Measurements from ENCODE around the gene CBFA2T2. TPM values are rescaled to one million over a fixed set of nuclear protein-coding genes. Genes with fewer than 3 reads are reported as not detected.

Gene CBFA2T2
- polyA plus RNA-seq, 3 donors: 1.7 to 9.7 (median 4.9) TPM

DNA sequence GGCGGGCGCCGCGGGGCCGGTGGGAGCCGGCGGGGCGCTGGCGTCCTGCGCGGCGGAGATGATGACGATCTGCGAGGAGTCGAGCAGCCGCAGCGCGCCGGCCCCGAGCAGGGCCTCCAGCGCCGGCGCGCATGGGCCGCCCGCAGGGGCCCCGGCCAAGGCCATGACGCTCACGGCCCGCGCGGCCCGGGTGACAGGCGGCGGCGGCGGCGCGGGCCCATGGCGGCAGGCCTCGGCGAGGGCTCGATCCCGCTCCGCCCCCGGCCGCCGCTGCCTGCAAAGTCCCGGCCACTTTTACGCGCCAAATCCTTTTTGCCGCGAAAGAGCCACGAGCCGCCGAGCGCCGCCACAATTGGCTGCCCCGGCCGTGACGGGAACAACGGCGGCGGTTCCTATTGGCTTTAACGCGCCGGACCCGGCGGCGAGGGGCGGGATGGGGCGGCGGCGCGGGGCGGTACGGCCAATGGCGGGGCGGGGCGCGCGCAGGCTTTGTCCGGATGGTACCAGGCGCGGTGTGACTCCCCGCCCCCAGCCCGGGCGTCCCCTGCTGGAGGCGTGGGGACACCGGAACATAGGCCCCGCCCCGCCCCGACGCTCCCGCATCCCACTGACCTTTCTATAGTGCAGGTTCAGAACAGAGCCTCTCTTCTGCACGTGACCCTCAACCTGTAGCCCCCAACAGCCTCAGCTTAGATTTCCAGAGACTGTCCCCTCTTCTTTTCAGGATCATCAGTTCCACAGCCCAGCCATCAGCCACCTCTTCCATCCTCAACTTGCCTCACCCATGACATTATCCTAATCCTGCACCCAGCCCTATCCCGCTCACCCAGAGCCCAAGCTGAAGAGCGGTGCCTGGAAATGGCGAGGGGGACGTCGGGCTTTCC is 196.4 kb downstream of the CBFA2T2 start, which contains the start of gene E2F1:
E2F1 (minus strand) TSS at position 286 of the 884 bp plus-strand sequence; CDS start at position 165, 121 bp downstream.
- H3K4me2 ChIP-seq (replicated peaks; ENCODE audit: extremely low read depth, low read length, poor library complexity, severe bottlenecking): peak within 1 kb of the TSS; percentile 75
- TF ChIP-seq, protein P1, sequence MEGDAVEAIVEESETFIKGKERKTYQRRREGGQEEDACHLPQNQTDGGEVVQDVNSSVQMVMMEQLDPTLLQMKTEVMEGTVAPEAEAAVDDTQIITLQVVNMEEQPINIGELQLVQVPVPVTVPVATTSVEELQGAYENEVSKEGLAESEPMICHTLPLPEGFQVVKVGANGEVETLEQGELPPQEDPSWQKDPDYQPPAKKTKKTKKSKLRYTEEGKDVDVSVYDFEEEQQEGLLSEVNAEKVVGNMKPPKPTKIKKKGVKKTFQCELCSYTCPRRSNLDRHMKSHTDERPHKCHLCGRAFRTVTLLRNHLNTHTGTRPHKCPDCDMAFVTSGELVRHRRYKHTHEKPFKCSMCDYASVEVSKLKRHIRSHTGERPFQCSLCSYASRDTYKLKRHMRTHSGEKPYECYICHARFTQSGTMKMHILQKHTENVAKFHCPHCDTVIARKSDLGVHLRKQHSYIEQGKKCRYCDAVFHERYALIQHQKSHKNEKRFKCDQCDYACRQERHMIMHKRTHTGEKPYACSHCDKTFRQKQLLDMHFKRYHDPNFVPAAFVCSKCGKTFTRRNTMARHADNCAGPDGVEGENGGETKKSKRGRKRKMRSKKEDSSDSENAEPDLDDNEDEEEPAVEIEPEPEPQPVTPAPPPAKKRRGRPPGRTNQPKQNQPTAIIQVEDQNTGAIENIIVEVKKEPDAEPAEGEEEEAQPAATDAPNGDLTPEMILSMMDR (IDR thresholded peaks at IDR 0.05): peak; percentile 26
- intact Hi-C loops (cut with micrococcal nuclease): loop anchor here (1.0 to 10.0 kb wide), 3 partner anchors 19 to 48 kb away; partner anchors contain the start of genes PXMP4 (in 1 of the 2) and ZNF341 (in 1 of the 2)
- 2% methylated on average over 101 of the region's 101 CpGs for WGBS (ENCODE audit: insufficient coverage)
- H3K9ac ChIP-seq (ENCODE audit: insufficient read depth, low read length, poor library complexity, severe bottlenecking): no peak within 1 kb of the TSS
- Mint-ChIP-seq H3K27ac (peak within 1 kb of the TSS; percentile 73 to 92 (median 86)), H3K4me1 (peaks cover 51% of the 10 kb centered on the region), H3K4me3 (peak within 1 kb of the TSS; percentile 79 to 94), H3K9me3 (no peaks in the 10 kb centered on the region), H3K27me3 (ENCODE audit: low read depth in 3 of 3) (peaks cover 0 to 2% (median 0%) of the 10 kb centered on the region in 3 donors), H3K36me3 (peaks cover 0 to 2% of the 10 kb centered on the region in 2 donors)
- no peaks in the 10 kb centered on the region for H3K27me3 ChIP-seq (ENCODE audit: control insufficient read depth in 2 of 2, insufficient read depth in 2 of 2, low read length in 2 of 2)
- H3K79me2 ChIP-seq (ENCODE audit: insufficient read depth, low read length): peaks cover 39% of the 10 kb centered on the region
- H3K27ac ChIP-seq (ENCODE audit: low read depth in 1 of 2, low read length in 2 of 2): peak within 1 kb of the TSS in 1 of 2 donors; percentile 52
- H3K4me3 ChIP-seq (replicated peaks in 1 of 3; ENCODE audit: low read depth in 2 of 3, low read length in 3 of 3): peak within 1 kb of the TSS; percentile 10 to 72 (median 32)
- no peaks in the 10 kb centered on the region for H3K9me3 ChIP-seq (replicated peaks in 1 of 2; ENCODE audit: control insufficient read depth in 1 of 2, insufficient read depth in 1 of 2, low read length in 2 of 2)
- peak; percentile 86 to 93 (median 89) for DNase-seq
- no peaks in the 10 kb centered on the region for H4K20me1 ChIP-seq (ENCODE audit: insufficient read depth, low read length)
- H3K36me3 ChIP-seq (replicated peaks in 1 of 2; ENCODE audit: control insufficient read depth in 1 of 2, insufficient read depth in 2 of 2, low read length in 2 of 2): no peaks in the 10 kb centered on the region
- H3K4me1 ChIP-seq (ENCODE audit: control insufficient read depth in 1 of 2, insufficient read depth in 2 of 2, low read length in 2 of 2): peaks cover 30 to 50% of the 10 kb centered on the region in 2 donors
- H2AFZ ChIP-seq (ENCODE audit: insufficient read depth, low read depth, low read length, poor library complexity, severe bottlenecking): peak within 1 kb of the TSS; percentile 77

DNA sequence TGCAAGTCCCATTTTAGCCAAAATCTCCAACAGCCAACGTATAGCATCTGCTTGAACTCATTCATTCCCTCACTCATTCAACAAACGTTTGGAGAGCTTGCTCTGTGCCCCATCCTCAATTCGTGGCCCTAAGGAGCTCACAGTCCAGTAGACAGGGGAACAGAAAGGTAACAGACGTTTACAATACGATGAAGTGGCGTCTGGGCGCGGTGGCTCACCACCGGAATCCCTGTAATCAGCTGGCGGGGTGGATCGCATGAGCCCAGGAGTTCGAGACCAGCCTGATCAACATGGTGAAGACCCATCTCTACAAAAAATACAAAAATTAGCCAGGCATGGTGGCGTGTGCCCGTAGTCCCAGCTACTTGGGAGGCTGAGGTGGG is 197.1 kb downstream of the CBFA2T2 start:
- intact Hi-C loops (cut with micrococcal nuclease): loop anchor here (1.0 to 10.0 kb wide), 3 partner anchors 20 to 48 kb away; partner anchors contain the start of genes PXMP4 (in 1 of the 2) and ZNF341 (in 1 of the 2)
- WGBS (ENCODE audit: insufficient coverage): 81% methylated on average over 8 of the region's 14 CpGs
- H3K27me3 ChIP-seq (ENCODE audit: control insufficient read depth in 2 of 2, insufficient read depth in 2 of 2, low read length in 2 of 2): no peaks in the 10 kb centered on the region
- peaks cover 30 to 50% of the 10 kb centered on the region in 2 donors for H3K4me1 ChIP-seq (ENCODE audit: control insufficient read depth in 1 of 2, insufficient read depth in 2 of 2, low read length in 2 of 2)
- peaks cover 0 to under 1% of the 10 kb centered on the region in 2 donors for H3K36me3 Mint-ChIP-seq
- H3K9me3 Mint-ChIP-seq: no peaks in the 10 kb centered on the region
- peak overlapping the region; percentile 79 to 94 for H3K4me3 Mint-ChIP-seq
- H3K9me3 ChIP-seq (replicated peaks in 1 of 2; ENCODE audit: control insufficient read depth in 1 of 2, insufficient read depth in 1 of 2, low read length in 2 of 2): no peaks in the 10 kb centered on the region
- H3K36me3 ChIP-seq (replicated peaks in 1 of 2; ENCODE audit: control insufficient read depth in 1 of 2, insufficient read depth in 2 of 2, low read length in 2 of 2): no peaks in the 10 kb centered on the region
- TF ChIP-seq, protein P1 (IDR thresholded peaks at IDR 0.05): no peak
- peak overlapping the region; percentile 10 to 72 (median 32) for H3K4me3 ChIP-seq (replicated peaks in 1 of 3; ENCODE audit: low read depth in 2 of 3, low read length in 3 of 3)
- no peak overlapping the region for H3K9ac ChIP-seq (ENCODE audit: insufficient read depth, low read length, poor library complexity, severe bottlenecking)
- H2AFZ ChIP-seq (ENCODE audit: insufficient read depth, low read depth, low read length, poor library complexity, severe bottlenecking): peak overlapping the region; percentile 77
- H4K20me1 ChIP-seq (ENCODE audit: insufficient read depth, low read length): no peaks in the 10 kb centered on the region
- H3K4me1 Mint-ChIP-seq: peaks cover 50% of the 10 kb centered on the region
- H3K27ac ChIP-seq (ENCODE audit: low read depth in 1 of 2, low read length in 2 of 2): peak overlapping the region in 1 of 2 donors; percentile 52
- H3K4me2 ChIP-seq (replicated peaks; ENCODE audit: extremely low read depth, low read length, poor library complexity, severe bottlenecking): peak overlapping the region; percentile 75
- H3K27me3 Mint-ChIP-seq (ENCODE audit: low read depth in 3 of 3): peaks cover 0 to under 1% (median 0%) of the 10 kb centered on the region in 3 donors
- H3K27ac Mint-ChIP-seq: peak overlapping the region; percentile 73 to 92 (median 86)
- DNase-seq: no peak
- peaks cover 37% of the 10 kb centered on the region for H3K79me2 ChIP-seq (ENCODE audit: insufficient read depth, low read length)

Data from CD14-positive monocyte (primary cell).